ENCODE data around the gene GRK3.

- no peak for TF ChIP-seq CTCF (IDR thresholded peaks at IDR 0.05)
- TF ChIP-seq POLR2A (IDR thresholded peaks at IDR 0.05) = no peak
These were observed 23.4 kb upstream of the GRK3 start for GRCh38 chr22:25540908-25541660.
